Measurements from ENCODE around the gene PDGFD. TPM values are rescaled to one million over a fixed set of nuclear protein-coding genes. Genes with fewer than 3 reads are reported as not detected.

PDGFD gene
- polyA plus RNA-seq, 4 donors: 20.3 to 29.8 (median 26.6) TPM

DNA sequence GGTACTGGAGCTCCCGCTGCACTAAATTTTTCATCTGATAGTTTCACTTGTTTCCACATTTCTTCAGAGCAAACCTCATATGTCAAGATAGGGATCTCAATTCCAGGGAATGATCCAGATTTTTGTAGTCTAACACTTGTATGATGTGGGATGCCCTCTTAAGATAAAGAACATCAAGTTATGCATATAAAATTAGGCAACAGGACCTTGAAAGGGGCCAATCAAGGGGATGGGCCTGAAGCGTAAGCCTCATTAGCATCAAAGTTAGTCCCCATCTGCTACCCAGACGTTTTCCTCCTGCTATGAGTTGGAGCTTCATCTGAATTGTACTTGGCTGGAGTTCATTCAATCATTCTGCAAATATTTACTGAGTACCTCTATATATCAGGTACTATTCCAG, 17.5 kb downstream of the PDGFD start:
- no peak for DNase-seq (ENCODE audit: low read depth in 4 of 4, low spot score in 2 of 4)

DNA sequence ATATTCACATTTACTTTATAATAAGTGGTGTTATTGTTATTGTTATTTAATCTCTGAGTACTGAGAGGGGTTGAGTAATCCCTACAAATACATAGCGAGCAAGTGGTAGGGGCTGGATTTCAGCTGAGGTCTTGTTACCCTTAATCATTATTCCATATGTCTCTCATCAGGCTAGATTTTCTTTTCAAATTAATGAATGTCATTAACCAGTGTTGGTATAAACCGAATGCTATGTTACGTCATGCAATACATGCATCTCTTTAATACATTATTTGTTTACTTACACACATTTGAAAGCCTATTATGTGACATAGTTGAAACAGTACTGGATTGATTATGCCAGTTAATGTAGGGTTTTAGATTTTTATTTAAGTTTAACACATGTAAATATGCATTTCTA, 18.9 kb downstream of the PDGFD start:
- DNase-seq (ENCODE audit: low read depth in 4 of 4, low spot score in 2 of 4): no peak

DNA sequence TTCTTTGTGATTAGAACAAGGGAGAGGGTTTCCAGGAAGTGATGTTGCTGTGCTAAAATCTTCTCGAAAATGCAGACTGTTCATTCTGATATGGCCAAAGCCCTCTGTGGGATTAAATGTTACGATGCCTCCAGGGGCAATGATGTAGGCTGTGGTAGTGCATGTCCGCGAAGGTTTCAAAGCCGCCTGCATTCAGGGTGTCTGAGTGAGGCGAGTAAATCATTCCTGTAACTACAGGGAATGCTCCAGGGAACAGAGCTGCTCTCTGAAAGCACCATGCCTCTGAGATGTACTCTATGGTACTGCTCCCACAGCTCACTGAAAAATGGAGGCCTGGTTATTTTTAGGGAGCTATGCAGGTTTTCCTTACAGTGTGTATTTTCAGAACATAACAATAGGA, 21.2 kb downstream of the PDGFD start:
- no peak for DNase-seq (ENCODE audit: low read depth in 4 of 4, low spot score in 2 of 4)

DNA sequence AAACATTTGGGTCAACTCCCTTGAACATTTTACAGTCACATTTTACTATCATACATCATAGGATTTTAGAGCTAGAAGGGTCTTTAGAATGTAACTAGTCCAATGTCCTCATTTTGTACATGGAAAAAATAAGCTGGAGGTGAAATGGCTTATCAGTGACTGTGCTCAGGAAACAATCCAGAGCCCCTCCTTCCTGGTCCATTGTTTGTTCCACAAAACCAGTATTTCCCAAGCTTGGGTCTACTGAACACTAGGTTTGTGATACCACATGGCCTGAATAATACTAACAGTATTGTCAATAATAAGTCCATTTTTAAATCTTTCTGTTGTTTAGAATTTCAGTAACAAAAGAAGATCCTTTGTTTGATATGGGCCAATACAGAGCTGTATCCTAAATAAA, 27.1 kb downstream of the PDGFD start:
- no peak for DNase-seq (ENCODE audit: low read depth in 4 of 4, low spot score in 2 of 4)

DNA sequence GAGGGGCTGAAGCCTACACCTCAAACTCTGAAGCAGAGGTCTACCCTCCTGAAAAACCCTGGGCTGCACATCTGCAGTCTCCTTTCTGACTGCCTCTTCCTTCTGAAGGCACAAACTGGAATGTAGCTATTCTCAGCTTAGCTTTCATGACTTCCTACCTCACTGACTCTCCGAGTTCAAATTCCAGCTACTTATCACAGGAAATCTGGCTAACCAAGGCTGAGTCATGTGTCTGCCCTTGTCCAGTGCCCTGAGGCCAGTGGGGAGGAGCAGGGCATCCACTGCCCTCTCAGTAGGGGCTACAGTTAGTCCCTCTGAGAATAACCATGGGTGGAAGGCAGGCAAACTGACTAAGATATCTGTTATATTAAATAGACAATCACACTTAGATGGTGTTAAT, 29.2 kb downstream of the PDGFD start:
- no peak for DNase-seq (ENCODE audit: low read depth in 4 of 4, low spot score in 2 of 4)

DNA sequence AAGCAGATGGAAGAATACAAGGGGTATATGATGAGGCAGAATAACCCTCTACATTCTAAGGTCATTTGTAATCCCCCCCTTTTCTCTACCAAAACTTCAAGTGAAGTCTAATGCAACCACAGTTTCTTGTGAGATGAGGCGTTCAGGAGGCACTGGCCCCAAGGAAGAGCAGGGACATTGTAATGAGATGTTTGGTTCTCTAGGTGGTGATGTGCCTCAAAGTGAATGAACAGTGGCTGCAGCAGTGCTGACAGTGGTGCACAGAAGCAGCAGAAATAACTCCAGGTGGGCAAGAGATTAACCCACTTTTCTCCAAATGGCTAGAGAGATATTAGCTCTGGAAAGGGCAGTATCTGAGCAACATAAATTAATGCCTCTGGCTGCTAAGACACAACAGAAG, 33.8 kb downstream of the PDGFD start:
- DNase-seq (ENCODE audit: low read depth in 4 of 4, low spot score in 2 of 4): no peak

DNA sequence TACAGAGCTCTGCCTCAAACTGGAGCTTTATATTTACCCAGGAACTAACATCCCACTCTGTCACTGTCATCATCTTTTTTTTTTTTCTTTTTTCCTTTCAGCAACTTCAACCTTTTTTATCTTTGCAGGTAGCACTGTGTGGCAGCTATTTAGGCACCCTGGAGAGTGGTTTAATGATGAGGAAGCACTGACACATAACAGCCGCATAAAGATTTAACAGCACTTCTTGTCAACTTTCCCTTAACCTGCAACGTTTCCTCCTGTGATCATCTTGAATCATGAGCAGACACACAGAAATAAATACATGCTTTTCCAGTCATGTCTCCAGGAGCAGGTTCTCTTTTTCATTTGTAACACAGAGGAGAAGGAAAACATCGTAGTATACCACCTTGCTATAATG, 34.8 kb downstream of the PDGFD start:
- no peak for DNase-seq (ENCODE audit: low read depth in 4 of 4, low spot score in 2 of 4)

DNA sequence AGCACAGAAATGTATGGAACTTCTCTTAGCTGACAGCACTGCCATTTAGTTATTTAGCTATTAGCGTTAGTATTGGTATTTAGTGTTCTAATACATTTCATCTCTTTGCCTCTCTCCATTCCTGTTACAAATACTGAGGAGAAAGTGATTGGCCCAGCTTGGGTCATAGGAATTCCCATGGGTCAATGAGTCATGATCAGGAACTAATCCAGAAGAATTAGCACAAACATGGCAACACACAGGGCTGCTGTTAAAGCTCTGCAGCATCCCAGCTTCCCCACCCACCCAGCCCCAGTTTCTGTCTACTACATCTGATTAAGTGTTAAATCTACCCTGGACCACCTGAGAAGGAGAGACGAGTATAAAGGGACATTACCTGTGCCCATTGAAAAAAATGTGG, 36.1 kb downstream of the PDGFD start:
- DNase-seq (ENCODE audit: low read depth in 4 of 4, low spot score in 2 of 4): no peak

DNA sequence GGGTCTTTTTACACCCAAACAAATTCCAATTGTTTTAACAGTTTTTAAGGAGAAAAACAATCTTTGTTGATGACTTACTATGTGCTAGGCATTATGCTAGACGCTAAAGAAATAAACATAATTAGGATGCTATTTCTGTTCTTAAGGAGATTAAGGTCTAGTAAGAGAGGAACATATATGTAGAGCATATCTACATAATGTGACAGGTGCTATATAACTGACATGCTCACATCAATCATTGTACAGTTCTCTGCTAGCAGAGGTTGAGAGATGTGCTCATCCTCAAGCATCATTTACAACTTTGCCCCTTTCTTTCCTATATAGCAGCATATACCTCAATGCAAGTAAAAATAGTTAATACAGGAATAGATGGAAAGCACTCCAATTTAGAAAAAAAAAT, 37.5 kb downstream of the PDGFD start:
- DNase-seq (ENCODE audit: low read depth in 4 of 4, low spot score in 2 of 4): no peak

DNA sequence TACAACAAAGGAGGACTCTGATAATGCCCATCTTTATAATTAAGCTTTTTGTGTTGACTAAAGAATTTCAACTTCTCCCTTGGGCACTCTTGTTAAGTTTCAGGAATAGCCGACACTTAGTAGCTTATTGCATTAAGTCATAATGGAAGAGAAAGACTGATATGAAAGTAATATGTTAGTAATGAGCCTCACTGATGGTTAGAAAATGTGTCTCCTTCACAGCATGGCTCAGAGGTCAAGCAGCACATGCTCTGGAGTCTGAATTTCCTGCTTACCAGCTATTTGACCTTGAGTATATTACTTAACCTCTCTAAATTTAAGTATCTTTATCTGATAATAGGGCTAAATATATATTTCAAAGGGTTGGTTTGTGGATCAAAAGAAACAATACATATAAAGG, 39.0 kb downstream of the PDGFD start:
- no peak for DNase-seq (ENCODE audit: low read depth in 4 of 4, low spot score in 2 of 4)

DNA sequence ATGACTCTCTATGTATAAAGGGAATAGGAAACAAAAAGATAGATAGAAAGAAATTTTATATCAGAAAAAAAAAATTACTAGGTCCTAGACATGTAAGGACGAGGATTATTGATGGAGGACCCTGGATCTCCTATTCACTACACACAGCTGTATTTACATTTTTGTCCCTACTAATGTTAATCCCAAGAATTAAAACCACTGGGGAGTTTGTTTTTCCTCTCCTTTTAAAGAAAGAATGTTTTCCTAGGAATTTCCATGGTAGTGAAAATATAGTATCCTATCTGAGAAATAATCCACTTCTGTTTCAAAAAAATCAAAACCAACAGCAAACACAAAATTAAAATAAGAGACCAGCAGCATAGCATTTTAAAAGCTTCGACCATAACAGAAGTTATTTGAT, 41.1 kb downstream of the PDGFD start:
- no peak for DNase-seq (ENCODE audit: low read depth in 4 of 4, low spot score in 2 of 4)

DNA sequence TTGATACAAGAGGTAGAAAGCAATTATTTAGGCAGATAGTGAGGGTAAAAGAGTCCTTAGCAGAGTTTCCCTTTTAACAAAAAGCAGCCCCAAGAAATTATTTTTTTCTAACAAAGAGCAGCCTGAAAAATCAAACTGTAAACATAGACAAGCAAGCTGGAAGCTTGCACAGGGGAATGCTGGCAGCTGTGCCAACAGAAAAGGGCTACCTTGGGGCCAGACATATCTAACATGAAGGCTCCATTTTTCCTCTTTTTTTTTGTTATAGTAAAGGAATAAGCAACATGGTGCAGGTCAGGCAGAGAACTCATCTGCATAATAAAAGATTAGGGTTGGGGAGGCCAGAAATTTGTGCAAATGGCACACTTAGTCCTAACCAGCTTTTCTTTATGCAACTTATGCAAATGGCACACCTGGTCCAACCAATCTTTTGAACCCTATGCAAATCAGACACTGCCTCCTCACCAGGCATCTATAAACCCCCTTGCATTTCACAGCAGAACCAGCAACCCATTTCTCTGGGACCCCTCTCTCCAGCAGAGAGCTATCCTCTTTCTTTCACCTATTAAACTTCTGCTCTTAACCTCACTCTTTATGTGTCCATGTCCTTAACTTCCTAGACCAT, 41.8 kb downstream of the PDGFD start:
- no peak for DNase-seq (ENCODE audit: low read depth in 4 of 4, low spot score in 2 of 4)

DNA sequence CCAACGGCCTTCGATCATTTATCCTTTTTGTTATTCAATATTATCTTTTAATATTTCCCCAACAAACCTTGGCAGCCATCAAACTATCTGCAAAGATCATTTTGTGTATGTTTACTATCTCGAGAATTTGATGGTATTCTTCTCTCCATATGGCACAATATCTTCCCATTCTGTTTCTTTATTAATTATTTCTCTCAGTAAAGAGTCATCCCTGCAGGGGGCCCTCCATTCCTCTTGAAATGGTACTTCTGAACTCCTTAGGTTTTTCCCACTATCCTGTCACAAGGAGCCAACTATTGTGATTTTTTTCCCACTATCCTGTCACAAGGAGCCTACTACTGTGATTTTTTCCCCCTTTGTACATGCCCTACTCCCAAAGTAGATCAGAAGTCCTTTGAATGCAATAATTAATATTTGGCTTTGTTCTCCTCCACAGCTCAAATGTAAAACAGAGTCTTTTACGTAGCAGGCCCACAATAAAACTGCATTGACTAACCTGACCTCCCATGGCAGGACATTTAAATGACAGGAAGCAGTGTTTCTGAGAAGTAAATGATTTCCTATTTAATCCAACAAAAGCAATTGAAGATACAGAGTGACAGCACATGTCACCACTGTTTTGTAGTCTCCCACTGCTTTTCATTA, 43.3 kb downstream of the PDGFD start:
- no peak for DNase-seq (ENCODE audit: low read depth in 4 of 4, low spot score in 2 of 4)

DNA sequence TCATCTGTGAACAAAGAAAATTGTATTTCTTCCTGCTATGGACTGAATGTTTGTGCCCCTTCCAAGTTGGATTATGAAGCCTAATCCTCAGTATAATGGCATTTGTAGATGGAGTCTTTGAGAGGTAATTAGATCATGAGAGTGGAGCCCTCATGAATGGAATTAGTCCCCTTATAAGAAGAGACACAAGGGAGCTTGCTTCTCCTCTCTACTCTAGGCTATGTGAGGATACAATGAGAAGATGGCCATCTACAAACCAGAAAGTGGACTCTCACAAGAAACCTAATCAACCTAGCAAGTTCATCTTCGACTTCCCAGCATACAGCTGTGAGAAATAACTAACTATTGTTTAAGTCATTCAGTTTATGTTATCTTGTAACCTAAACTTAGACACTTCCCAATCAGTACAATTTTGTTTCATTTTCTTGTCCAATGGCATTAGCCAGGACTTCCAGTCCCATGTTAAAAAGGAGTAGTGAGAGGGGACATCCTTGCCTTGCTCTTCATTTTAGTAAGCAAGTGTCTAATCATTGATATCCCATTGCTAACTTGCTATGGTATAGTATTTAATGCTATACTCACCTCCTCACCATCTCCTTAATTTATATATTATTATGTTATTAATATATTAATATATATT, 45.7 kb downstream of the PDGFD start:
- no peak for DNase-seq (ENCODE audit: low read depth in 4 of 4, low spot score in 2 of 4)

DNA sequence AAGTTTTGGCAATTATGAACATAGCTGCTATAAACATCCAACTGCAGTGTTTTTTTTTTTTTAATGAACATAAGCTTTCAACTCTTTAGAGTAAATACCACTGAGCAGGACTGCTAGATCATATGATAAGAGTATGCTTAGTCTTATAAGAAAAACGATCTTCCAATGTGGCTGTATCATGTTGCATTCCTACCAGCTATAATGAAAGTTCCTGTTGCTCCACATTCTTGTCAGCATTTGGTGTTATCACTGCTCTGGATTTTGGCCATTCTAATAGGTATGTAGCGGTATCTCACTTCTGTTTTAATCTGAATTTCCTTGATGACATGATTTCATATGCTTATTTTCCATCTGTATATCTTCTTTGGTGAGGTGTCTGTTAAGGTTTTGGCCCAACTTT, 50.4 kb downstream of the PDGFD start:
- DNase-seq (ENCODE audit: low read depth in 4 of 4, low spot score in 2 of 4): no peak

DNA sequence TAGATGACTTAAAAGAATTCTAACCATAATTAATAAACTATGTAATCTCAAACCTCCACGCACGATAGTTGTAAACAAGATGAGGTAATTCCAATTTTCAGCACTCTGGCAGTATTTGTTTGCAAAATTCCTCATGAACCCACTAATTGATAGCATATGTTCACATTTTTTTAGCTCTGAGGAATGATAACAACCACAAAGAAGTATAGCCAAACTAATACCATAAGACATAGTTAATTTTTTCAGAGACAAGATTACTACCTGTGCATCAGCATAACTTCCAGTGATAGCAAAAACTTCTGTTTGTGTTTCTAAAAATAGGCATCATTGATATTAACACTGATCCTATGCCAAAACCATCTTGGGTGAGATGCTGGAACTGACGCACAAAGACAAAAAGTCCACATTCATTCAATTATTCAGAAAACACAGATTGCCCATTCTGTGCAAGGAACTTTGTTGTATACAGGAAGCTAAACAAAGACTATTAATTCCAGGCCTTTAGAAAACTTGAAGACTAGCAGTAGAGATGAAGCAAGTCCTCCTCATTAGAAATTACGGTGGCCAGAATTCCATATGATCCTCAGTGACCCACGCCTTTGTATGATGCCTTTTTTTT, 57.7 kb downstream of the PDGFD start:
- DNase-seq (ENCODE audit: low read depth in 4 of 4, low spot score in 2 of 4): no peak

DNA sequence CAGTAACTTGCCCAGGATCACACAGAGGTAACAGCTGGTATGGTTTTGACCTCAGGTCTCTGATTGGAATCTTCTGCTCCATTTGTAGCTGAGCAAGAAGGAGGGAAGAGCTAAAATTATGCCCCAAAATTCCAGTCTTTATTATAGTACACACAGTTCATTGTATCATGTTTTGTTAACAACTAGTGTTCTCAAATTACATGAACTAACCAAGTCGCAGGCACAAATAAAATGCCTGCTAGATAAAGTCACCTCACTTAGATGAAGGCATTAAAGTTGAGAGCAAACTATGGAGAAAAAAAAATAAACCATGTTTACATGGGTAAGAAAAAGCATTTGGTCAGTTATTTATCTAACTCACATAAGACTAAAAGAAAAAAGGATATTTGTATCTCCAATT, 58.8 kb downstream of the PDGFD start:
- DNase-seq (ENCODE audit: low read depth in 4 of 4, low spot score in 2 of 4): no peak

DNA sequence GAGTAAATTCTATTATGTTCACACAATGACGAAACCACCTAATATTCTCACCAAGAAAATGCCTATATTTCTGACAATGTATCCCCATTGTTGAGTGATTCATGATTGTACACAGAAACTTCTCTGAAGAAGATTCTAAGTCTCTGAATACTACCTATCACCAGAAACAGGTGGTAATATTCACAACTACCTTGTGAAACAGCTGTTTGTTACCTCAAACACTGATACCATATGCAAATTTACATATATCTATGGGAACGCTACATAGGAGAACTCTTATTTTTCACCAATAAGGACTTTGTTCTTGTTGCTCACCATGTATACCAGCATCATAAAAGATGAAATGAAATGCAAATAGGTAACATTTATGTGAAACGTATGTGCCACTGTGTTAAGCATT, 59.3 kb downstream of the PDGFD start:
- no peak for DNase-seq (ENCODE audit: low read depth in 4 of 4, low spot score in 2 of 4)

DNA sequence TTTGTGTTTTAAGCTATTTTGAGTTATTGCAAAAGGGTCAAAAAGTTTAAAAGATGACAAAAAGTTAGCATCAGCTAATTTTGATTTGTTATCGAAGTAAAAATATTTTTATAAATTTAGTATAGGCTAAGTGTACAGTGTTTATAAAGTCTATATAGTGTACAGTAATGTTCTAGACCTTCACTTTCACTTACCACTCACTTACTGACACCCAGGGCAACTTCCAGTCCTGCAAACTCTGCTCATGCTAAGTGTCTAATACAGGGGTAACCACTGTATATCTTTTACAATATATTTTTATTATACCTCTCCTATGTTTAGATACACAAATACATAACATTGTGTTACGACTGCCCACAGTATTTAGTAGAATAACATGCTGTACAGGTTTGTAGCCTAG, 59.7 kb downstream of the PDGFD start:
- no peak for DNase-seq (ENCODE audit: low read depth in 4 of 4, low spot score in 2 of 4)

DNA sequence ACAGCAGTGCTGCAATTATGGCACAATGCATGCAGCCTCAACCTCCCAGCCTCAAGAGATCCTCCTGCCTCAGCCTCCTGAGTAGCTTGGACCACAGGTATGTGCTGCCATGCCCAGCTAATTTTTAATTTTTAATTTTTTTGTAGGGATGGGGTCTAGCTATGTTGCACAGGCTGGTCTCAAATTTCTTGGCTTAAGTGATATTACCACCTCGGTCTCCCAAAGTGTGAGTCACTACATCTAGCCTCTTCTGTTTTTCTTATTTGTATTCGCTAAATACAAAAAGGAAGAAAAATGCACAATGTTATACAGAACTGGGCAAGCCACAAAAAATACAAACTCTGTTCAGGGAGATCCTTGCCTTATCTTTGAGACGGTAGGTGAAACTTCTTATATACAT, 65.4 kb downstream of the PDGFD start:
- no peak for DNase-seq (ENCODE audit: low read depth in 4 of 4, low spot score in 2 of 4)

DNA sequence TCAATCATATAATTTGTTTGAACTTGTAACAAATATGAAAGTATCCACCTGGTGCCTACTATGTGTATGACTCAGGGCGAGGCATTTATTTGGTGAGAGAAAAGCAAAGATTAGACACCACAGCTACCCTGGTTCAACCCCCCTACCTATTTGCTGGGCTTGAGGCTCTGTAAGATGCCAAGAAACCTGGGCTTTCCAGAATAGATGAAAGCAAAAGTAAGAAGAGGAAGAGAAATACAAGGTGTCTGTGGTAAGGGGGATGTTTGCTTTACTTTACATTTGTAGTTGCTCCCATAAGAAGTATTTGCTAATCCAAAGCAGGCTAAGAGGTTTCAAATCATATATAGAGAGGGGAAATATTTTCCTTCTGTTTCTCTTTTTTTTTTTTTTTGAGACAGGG, 65.8 kb downstream of the PDGFD start:
- no peak for DNase-seq (ENCODE audit: low read depth in 4 of 4, low spot score in 2 of 4)

DNA sequence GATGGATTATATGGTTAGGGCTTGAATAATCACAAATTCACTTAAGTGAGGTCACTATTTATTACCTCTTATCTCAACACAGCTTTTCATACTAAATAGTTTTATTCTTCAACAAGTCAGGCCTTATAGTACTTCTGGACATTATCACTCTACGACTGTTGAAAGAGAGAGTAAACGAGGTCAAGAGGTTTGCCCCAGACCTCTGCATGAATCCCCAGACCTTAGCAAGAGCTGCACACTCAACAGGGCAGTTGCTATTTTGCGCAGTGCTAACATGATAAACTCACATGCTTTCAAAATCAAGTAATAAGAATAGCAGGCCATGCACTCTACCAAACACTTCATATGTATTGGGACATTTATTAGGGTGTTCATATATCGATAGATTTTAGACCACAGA, 67.0 kb downstream of the PDGFD start:
- DNase-seq (ENCODE audit: low read depth in 4 of 4, low spot score in 2 of 4): no peak

All from left renal cortex interstitium (tissue), 4 donors.